Uterus (tissue), 2 donors: ENCODE measurements around the gene HERC4.

Source experiments
- CTCF ChIP-seq, 4 experiments: fragments of 200-600 bp in 2 of 4; fragments of 450-650 bp in 2 of 4; sonication (generic) in 2 of 4; IDR thresholded peaks; one replicate each; pipeline ENCODE4 v1.5.1; 2016 to 2019; ENCODE audit warnings: antibody characterized with exemption in 4 of 4, mild to moderate bottlenecking in 2 of 4, moderate library complexity in 1 of 4
- POLR2A ChIP-seq, 2 donors: fragments of 450-650 bp; IDR thresholded peaks; one replicate each; pipeline ENCODE4 v1.6.1; 2016; ENCODE audit warnings: antibody characterized with exemption in 2 of 2, mild to moderate bottlenecking in 1 of 2, moderate library complexity in 1 of 2

GRCh38 chr10:68010426-68010940, 64.6 kb downstream of the HERC4 start:
- no peak for TF ChIP-seq POLR2A (IDR thresholded peaks at IDR 0.05)
- no peak for TF ChIP-seq CTCF (IDR thresholded peaks at IDR 0.05)
